GM19452 (cell line): Measurements from ENCODE around the gene ACP3.
A peak's percentile ranks its signal among the peaks of the same experiment; 100 is the strongest.

ENCODE experiments used
- ATAC-seq: cut with Tn5 transposase; IDR thresholded peaks from one replicate; pipeline ENCODE4 v1.9.1; 2021; ENCODE audit not compliant: unreplicated experiment

ACP3 gene

DNA sequence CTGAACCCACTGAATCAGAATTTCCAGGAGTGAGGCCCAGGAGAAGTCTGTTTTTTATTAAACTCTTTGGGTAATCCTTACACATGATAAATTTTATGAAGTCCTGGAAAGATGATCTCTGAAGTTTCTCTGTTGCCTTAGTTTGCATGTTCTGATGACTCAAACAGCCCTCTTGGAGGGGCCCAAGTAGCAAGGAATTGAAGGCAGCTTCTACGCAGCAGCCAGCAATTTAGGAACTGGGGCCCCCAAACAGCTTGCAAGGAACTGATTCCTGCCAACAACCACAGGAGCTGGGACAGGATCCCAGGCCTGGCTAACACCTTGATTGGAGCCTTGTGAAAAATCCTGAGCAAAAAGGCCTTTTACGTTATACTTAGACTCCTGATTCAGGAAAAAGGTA lies 5.4 kb upstream of the ACP3 start:
- ATAC-seq: no peak

DNA sequence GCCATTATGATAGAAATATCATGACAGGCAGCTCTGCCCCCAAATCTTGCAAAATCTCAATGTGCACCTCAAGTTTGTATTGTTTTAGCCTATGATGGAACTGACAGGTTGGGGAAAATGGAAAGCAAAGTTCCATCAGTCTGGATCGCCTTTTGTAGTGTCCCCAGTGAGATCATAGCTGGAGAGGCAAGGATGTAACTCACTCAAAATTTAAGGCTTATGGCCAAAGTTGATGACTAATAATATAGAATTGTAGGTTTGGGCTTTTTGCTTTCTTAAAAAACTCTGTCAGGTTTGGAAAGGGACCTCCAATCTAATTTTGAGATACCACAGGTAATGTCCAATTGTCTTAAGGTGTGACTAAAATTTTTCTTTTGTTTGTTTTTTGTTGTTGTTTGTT lies 1.4 kb upstream of the ACP3 start:
- ATAC-seq: no peak

DNA sequence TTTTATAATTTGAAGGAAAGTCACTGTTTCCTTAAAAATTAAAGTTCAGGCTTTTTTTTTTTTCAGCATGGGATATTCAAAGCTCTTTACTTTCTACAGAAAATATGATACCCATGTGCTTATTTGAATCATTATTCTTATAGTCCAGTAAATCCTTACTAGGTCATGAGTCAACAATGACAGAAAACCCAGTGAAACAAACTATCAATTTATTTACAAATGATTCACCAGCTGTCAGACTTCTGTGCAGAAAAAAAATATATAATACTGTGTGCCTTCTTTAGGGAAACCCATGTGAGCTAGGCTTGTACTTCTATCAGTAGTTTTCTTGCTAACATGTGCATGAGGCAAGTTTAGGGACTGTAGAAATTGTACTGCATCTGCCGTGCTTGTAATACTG lies 1.2 kb downstream of the ACP3 start:
- ATAC-seq: no peak

DNA sequence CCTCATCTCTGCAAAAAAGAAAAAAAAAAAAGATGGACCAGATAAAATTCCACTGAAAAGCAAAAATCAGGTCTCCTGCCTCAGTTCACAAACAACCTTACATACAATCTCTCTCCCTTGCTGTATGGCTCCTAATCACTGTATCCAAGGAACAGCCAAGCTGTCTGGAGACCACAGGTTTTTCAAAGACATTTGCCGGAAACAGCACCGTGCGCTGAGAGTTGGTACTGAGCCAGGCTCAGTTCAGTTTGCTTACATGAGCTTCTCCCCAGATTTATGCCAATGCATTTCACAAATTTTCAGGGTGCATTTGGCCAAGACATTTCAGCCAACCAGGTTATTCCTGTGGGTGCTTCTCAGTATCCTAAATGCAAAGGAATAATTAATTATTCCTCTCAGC lies 4.1 kb downstream of the ACP3 start:
- no peak for ATAC-seq

DNA sequence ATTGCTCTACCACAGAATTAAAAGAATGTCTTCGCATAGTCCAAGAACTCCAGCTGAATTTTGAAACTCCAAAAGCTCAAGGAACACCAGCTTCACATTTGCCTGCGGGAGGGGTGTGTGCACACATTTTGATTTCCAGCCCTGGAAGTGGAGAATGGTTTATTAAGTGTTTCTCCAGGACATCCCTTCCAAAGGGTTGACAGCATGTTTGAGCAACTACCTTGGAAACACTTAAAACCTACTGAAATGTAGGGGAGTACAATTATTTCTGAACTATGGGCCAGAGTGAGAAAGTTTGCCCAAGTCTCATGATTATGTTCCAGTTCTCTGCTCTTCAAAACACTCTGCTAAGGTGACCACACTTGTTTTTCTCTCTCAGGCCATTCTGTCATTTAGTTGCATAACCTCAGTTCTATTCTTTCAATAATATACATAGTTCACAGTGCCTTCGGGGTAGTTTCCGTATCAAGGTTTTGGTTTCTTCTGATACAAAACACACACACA lies 7.9 kb downstream of the ACP3 start:
- no peak for ATAC-seq

DNA sequence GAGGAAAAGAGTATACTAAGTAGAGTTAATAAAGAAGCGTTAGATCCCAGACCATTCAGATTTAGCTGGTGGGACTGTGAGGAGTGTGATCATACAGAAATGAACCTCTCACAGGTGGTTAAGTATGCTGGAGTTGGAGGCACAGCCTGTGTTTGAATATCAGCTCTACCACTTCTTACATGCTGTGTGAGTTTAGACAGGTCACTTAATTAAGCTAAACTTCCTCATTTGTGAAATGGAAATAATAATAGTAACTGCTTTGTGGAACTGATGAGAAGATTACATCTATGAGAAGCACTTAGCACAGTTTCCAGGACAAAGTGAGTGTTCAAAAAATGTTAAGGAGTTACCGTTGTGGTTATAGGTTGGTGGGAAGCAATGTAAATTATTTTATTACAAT lies 8.4 kb downstream of the ACP3 start:
- no peak for ATAC-seq

DNA sequence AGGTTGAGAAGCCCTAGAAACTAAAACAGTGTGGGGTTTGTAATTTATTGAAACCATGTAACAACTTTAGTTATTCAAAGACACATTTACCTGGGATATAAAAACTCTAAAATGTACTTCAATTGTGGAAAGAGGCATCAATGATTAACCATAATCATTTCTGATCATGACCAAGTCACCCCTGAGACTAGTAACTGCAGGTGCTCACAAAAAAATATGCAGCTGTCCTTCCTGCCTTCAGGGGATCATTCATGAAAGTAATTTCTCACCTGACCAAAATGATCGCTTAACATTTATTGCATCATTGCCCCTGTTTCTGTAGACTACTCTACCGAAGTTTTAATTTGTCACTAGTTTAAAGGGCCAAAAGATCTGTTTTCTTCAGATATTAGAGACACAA lies 9.0 kb downstream of the ACP3 start:
- no peak for ATAC-seq

DNA sequence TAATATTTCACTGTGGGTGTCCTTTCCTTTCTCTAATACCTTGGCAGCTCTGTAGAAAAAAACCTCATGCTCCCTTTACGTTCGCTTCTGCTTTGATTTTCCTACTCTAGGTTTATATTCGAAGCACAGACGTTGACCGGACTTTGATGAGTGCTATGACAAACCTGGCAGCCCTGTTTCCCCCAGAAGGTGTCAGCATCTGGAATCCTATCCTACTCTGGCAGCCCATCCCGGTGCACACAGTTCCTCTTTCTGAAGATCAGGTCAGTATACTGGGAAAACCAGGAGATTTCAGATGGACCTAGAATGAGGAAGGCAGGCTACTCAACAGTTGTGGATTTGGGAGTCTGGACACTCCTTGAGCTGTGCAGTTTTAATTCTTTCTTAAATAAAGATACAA lies 14.9 kb downstream of the ACP3 start:
- no peak for ATAC-seq

DNA sequence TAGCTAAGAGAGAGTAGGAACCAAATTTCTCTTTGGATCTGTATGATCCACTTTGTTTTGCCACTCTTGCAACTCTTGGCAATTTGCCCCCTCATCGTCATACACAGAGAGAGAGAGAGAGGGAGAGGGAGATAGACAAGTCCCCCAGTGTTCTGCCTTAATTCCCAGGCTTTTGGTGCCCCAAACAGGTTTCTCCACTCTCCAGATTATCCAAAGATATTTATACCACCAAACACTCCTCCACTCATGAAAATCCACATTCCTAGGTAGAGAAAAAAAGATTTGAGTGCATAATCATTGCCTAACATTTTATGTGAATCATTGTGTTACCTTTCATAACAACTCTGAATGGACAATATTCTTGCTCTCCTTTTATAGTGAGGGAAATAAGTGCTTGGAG lies 15.3 kb downstream of the ACP3 start:
- no peak for ATAC-seq

DNA sequence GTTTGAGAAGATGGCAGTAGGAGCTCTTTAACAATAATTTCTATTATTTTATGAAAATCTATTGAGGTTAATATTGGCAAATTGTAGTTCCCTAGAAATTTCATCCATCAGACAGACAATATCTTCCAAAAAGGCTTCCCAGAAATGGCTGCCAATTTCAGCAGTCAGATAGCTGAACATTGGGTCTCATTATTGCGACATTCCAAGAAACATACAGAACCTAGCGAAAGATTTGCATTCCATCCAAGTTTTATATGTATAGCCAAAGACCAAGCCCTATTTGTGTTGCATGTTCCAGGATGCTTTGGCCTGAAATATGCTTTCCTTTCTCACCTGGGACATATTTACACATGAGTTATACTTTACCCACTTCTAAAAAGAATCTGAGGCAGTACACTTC lies 24.5 kb downstream of the ACP3 start:
- ATAC-seq: no peak

DNA sequence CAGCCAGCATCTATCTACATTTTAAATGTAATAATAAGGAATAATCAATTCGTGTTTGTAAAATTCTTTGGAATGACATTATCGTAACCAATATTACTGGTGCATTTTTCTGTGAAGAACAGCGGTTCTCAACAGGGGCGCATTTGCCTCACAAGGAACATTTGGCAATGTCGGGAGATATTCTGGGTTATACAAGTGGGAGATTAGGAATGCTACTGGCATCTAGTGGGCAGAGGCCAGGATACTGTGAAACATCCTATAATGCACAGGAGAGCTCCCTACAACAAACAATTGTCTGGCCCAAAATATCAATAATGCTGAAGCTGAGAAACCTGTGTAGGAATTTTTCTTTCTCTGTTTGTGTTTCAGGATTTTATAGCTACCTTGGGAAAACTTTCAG lies 25.0 kb downstream of the ACP3 start:
- no peak for ATAC-seq

DNA sequence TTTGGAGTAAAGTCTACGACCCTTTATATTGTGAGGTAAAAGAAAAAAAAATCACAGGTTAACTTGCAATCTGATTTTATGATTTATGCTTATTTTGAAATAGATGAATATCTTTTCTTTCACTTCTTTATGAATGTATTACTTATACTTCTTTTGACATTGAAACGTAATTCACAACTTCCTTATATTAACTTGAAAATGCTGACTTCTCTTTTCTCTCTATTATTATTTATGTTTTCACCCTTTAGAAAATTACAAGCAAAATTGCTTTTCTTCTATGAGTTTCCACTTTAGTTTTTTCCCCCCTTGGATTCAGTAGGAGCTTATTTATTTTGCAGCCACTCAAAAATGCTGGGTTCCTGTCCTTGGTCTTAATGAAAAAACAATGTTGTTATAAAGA lies 25.4 kb downstream of the ACP3 start:
- ATAC-seq: no peak

DNA sequence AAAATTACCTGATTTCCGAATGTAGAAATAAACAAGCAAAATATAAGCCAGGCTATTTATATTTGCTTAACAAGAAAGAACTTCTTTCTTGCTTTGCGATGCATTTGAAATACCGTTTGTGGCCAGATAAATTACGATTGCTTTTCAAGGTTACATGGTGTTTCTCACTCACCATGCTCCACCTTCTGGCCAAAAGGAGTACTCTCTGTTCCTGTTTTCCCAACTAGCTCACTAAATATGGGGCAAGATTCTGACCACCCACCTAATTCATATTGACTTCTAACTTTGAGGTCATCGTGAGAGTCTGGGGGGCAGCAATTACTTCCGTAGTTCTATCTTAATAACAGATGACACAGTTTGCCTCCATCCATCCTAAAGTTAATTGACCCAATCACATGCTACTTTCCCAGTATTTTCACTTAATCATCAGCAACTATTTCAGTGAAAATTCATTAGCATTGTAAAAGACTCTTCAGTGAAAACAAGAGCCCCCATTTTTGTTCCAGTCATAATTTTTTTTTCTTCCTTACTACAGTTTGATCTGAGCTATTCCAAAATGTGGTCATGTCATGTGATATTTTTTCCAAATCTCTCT lies 25.9 kb downstream of the ACP3 start:
- no peak for ATAC-seq

DNA sequence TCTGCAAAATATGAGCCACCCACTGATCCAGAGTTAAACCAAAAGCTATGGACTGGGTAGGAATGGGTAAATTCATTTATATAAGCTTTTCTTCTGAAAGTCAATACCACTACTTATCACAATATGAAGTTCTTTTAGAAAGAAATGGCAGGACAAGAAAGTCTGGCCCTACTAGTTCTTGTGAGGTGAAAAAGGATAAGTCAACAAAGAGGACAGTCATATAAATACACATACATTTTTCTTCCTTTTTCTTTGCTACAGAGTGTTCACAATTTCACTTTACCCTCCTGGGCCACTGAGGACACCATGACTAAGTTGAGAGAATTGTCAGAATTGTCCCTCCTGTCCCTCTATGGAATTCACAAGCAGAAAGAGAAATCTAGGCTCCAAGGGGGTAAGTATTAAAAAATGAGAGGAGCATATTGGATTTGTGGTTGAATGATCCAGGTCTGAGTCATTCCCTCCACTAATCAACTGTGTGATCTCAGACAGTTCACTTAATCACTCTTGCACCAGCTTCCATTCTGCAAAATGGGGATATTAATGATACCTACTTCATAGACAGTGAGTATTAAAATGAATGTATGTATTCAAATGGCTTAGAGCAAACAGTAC lies 27.6 kb downstream of the ACP3 start:
- no peak for ATAC-seq

DNA sequence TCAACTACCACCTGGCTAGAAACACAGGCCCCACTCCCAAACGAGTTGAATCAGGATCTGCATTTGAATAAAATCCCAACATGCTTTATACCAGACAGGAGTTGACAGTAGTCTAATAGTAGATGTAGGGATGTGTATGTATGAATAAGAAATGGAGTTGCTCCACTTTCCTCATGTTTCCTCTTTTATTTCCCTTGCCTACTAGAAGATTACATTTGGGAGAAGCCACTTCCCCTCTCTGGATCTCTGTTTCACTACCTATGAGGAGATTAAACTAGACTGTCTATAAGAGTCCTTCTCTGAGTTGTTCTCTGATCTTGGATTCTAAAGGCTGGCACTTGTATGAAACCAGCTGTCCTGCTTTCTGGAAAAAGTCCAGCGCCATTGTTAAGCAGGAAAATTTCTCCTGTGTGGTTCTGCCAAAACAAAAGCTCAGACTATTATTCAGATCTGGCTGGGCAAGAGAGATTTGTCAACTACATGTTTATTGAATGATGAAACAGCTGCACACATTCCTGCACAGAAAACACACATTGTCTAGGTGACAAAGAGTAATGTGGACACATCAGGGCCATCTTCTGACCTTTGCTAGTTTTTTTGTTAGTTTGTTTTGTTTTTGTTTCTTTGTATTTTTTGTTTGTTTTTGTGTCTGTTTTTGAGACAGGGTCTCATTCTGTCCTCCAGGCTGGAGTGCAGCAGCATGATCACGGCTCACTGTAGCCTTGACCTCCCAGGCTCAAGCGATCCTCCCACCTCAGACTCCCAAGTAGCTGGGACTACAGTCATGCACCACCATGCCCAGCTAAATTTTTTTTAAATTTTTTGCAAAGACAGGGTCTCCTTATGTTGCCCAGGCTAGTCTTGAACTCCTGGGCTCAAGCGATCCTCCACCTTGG lies 29.9 kb downstream of the ACP3 start:
- no peak for ATAC-seq

DNA sequence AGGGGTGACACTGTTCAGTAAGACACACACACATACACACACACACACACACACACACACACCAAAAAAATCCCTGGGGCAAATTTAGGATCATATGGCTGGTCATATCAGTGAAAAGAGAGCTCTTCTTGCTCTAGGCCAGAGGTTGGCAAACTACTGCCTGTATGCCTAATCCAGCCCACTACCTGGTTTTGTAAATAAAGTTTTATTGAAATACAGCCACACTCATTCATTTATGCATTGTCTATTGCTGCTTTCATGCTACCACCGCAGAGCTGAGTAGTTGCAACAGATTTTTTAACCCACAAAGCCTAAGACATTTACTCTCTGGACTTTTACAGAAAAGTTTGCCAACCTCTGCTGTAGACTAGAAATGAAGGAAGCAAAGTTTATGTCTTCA lies 30.6 kb downstream of the ACP3 start:
- no peak for ATAC-seq

DNA sequence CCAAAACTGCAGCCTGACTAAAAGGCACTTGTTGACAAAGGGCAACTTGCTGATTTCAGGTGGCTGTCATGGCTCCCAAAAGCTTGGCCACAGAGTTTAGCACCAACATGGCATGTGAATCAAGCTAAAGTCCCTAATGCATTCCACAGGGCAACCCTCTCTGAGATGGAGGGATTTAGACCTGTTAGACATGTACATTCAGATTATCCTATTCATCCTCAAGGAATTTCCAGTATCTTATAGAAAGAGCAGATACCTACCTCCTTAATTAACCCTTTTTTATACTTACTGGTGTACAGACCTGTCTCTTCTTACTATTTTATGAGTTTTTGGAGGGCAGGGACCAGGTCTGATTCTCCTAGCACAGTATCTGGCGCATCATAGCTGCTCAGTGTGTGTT lies 31.3 kb downstream of the ACP3 start:
- no peak for ATAC-seq

DNA sequence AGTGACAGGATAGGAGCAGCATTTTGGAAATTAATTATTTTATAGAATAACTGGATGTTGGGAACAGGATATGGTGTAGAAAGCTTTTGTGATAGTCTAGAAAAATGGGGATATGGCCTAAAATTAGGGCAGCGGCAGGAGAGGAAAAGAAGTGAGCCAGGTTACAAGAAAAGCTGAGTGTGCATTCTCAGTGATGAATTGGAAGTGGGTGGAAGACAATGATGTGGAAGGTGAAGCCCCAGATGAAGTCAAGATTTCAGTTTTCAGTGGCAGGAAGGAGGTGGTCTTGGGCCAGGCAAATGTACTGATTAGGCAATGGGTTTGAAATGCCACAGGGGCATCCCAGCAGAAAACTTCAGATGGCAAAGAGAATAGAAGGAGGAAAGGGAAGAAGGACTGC lies 33.6 kb downstream of the ACP3 start:
- no peak for ATAC-seq

DNA sequence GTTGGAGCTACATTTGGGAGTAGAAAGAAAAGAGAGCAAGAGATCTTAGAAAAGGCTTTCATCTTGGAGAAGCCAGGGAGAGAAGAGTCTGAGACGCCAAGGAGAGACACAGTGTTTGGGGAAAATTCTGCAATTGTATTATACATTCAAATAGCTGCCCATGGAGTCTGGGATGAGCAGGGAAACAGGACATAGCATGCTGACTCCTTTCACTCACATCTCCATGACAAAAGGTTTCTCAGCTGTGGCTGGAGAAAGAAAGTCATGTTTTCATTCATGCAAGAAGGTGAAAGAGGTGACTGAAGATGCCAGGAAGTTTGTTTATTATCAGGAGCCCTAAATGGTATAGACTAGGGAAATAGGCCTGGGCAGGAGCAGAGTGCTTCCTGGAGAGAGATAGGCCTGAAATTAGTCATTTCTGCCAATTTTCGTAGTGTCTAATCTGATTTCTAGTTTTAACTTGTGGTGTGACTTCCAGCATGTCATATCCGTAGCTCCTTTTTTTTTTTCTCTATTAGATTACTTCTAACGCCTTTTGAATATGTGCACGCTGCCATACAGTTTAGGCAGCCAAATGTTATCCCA lies 34.1 kb downstream of the ACP3 start:
- ATAC-seq: no peak

DNA sequence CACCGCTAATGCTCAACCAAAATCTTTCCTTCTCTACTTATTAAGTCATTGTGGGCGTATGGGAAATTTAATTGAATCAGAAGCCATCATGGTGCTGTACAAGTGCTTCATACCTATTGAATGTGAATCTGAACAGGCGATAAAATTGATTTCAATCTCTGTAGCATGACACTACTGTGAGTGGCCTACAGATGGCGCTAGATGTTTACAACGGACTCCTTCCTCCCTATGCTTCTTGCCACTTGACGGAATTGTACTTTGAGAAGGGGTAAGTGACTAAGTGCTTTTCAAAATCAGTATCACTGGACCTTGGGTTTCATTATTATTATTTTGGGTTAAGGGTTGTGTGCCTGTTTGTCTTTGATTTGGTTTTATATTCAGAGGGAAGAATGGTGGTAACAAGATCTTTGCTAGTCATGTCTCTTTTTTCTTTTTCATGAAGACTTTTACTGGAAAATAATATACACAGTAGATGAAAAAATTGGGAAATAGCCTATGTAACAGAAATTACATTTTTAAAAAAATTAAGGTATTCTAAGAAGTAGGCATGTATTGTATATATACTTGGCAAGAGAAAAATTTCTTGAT lies 35.4 kb downstream of the ACP3 start:
- peak; percentile 61 for ATAC-seq

DNA sequence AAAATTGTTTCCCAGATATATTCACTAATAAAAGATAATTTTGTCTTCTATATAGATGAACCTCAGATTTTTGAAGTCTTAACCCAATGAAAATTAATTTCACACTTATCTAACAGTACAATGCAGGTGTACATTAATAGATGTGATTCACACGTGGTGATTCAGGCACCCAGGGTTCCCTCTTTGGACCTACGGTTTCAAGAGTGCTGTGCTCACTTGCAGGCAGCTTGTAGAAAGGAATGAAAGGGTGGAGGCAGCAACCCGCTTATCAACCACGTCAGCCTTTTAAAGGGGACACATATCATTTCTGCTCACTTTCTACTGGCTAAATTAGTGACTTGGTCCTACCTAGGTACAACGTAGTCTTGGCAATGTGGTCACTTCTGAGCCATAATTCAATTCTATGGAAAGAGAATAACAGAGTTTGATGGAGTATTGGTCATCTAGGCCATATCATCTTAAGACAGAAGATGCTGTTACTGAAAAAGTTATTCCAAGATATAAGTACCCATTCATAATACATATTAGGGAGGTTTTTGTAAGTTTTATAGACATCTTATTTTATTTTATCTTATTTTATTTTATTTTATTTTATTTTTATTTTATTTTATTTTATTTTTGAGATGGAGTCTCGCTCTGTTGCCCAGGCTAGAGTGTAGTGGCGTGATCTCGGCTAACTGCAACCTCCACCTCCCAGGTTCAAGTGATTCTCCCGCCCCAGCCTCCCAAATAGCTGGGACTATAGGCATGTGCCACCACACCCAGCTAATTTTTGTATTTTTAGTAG lies 37.9 kb downstream of the ACP3 start:
- ATAC-seq: no peak
